GM12864 (cell line): ENCODE data around the gene TMEM243.

Experiments used
- DNase-seq: peaks from one replicate; pipeline ENCODE4 v3.0.0-alpha.2; 2011; ENCODE audit warnings: low read depth
- H3K4me3 ChIP-seq: 2 replicates; pipeline ENCODE4 v1.5.1; 2011; ENCODE audit warnings: mild to moderate bottlenecking, low read depth, low read length, control low read depth
- TF ChIP-seq, protein P1 (sequence below): IDR thresholded peaks from 2 replicates; pipeline ENCODE4 v1.5.1; 2011; ENCODE audit warnings: low read depth, mild to moderate bottlenecking, moderate library complexity, low read length, control low read depth, inconsistent platforms; ENCODE audit errors: missing control alignments

The TMEM243 gene

DNA sequence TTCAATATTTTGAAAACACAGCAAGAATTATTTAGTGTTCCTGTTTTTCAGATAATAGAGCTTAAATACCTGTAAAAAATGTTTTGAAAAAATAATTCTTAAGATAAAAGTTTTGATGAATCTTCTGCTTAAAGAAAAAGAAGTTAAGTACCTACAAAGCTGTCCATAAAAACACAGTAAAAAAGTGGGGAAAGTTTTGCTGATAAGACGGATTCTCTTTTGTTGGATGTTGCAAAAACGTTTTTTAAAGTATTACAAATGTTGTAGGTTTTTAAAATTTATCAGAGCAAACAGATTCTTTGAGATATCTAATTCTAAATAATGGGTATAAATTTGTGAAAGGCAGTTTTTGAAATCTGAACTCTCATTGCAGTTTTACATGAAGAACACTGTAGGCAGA is 55.1 kb downstream of the TMEM243 start:
- DNase-seq: no peak
- TF ChIP-seq, protein P1, sequence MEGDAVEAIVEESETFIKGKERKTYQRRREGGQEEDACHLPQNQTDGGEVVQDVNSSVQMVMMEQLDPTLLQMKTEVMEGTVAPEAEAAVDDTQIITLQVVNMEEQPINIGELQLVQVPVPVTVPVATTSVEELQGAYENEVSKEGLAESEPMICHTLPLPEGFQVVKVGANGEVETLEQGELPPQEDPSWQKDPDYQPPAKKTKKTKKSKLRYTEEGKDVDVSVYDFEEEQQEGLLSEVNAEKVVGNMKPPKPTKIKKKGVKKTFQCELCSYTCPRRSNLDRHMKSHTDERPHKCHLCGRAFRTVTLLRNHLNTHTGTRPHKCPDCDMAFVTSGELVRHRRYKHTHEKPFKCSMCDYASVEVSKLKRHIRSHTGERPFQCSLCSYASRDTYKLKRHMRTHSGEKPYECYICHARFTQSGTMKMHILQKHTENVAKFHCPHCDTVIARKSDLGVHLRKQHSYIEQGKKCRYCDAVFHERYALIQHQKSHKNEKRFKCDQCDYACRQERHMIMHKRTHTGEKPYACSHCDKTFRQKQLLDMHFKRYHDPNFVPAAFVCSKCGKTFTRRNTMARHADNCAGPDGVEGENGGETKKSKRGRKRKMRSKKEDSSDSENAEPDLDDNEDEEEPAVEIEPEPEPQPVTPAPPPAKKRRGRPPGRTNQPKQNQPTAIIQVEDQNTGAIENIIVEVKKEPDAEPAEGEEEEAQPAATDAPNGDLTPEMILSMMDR: no peak
- no peak overlapping the region for H3K4me3 ChIP-seq

DNA sequence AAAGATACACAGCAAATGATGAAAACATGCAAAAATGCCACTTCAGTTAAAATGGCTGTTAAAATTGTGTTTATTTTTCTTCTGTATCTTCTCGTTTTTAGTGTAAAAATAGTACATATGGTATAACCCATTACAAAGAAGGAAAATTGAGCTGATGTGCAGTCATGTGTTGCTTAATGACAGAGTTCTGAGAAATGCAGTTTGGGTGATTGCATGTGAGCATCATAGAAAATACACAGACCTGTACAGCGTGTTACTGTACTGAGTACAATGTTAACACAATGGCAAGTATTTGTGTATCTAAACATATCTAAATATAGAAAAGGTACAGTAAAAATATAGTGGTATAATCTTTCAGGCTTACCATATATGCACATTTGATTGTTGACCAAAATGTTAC is 60.0 kb downstream of the TMEM243 start:
- no peak overlapping the region for H3K4me3 ChIP-seq
- TF ChIP-seq, protein P1: no peak

DNA sequence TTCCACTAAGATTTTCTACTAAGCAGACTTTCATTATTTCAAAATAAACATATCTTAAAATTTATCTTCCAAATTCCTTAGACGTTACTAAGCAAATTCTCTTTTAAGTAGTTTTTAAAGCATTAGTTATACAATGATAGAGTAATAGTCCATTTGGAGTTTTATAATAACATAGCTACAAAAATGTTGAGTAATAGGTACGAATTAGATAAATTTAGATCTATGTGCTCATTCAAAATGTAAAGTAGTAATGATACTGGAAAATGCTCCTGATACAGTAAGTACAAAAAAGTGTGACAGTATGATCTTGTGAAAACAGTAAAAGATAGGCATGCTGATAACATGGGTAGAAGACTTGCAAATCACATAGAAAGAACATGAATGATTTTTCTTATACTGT is 62.8 kb downstream of the TMEM243 start:
- TF ChIP-seq, protein P1: no peak
- no peak for DNase-seq
- H3K4me3 ChIP-seq: no peak overlapping the region; the same call in 1 of the 2 replicates

More for the DNA sequence above, 60.0 kb downstream of the TMEM243 start:
- DNase-seq: no peak

DNA sequence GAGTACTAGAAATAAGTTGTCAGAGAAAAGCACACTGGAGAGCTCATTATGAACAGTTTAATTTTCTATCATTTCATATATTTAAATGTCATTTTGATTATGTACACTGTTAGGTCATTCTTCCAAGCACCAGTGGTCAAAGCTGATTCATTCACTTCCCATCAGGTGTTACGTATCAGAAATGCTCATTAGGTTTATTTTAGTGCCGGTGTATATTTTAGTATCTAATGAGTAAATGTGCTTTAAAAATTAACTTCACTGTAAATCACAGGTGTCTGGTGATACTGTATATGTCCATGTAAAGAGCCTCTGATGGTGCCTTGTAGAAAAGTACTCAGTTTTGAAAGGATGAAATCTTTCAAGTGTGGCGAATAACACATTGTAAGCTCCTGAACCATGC is 63.7 kb downstream of the TMEM243 start:
- TF ChIP-seq, protein P1: no peak
- DNase-seq: no peak
- peak overlapping the region; percentile 87 for H3K4me3 ChIP-seq

DNA sequence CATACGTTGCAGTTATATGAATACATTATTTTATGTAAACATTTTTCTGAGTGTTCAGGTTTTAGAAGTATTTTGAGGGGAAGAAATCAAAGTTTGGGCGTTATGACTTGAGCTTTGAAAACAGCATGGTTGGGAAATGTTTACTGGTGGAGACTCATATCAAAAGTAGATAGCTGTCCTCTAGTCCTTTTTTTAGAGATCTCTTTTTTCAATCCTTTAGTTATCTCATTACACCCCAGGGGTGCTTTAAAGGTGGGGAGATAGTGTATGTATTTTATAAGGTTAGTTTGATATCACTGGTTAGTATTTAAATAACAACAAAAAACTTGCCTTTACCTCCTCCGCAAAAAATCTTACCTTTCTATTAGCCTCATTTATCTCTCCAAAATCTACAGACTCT is 65.0 kb downstream of the TMEM243 start:
- TF ChIP-seq, protein P1: no peak

DNA sequence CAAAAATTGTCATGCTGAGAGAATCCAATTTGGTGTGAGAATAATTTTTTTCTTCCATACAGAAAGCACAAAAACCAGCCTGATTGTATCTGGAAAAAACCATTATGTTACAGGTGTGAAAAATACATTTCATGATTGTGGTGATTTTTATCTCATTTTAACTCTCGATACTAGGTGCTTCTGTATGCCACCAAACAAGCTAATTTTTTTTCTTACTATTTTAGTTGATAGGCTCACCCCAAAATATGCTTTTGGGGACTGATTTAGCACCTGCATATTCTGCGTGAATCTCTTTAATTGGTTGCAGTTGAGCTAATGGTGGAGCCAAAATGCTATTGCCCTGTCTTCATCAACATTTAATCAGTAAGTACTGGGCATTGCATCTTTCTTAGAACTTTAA is 65.4 kb downstream of the TMEM243 start:
- no peak for DNase-seq
- TF ChIP-seq, protein P1: no peak
- H3K4me3 ChIP-seq: peak overlapping the region; percentile 87

More for the DNA sequence above, 65.0 kb downstream of the TMEM243 start:
- no peak for DNase-seq
- H3K4me3 ChIP-seq: peak overlapping the region; percentile 87

DNA sequence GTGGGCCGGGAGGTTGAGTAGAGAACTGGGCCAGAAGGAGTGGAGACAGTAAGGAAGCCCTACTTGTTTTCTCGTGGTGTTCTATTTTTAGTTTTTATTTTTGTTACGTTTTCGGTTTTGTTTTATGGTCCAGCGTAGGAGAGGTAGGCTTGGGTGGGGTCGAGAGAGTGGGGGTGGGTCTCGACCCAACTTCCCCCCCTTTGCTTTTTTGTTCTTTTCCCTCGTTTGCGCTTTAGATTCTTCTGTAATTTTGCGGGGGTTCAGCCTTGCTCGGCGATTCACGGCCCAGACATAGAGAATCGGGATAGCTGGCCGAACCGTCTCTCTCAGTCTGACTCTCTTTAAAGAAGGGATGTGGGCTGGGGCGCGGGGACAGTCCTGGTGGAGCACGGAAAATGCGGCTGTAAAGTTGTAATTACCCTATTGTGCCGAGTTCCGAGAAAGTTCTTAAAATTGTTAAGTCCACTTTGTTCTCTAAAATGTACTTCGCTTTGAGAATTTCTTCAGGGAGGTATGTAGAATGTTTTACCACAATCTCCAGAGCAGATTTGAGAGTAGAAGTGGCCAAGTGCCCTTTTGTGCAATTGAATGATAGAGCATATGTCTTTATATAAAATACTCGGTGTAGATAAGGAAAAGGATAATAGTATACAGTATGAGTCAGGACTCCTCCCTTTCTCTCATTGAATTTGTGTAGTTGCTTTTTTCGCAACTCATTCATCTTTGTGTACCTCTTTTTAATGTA is 66.5 kb downstream of the TMEM243 start:
- peak overlapping the region; percentile 87 for H3K4me3 ChIP-seq
- TF ChIP-seq, protein P1: no peak
- DNase-seq: no peak
